Measurements from ENCODE around the gene TIRAP.

TIRAP gene

GRCh38 chr11:126328444-126328843, 45.6 kb downstream of the TIRAP start:
- DNase-seq = no peak

GRCh38 chr11:126328938-126329643, 46.2 kb downstream of the TIRAP start:
- no peak for DNase-seq

- DNase-seq = peak; percentile 37
These were observed 46.8 kb downstream of the TIRAP start for GRCh38 chr11:126329644-126330211.

- no peak for DNase-seq
These were observed 48.4 kb downstream of the TIRAP start for GRCh38 chr11:126331286-126331685.

- peak; percentile 43 for DNase-seq
These were observed 49.4 kb downstream of the TIRAP start for GRCh38 chr11:126332221-126332711.

GRCh38 chr11:126333142-126333541, 50.2 kb downstream of the TIRAP start:
- DNase-seq = no peak

GRCh38 chr11:126334659-126335462, 52.0 kb downstream of the TIRAP start:
- DNase-seq = no peak

- no peak for DNase-seq
These were observed 52.5 kb downstream of the TIRAP start for GRCh38 chr11:126335463-126335760.

GRCh38 chr11:126336138-126336541, 53.2 kb downstream of the TIRAP start:
- no peak for DNase-seq

GRCh38 chr11:126336671-126337101, 53.8 kb downstream of the TIRAP start:
- DNase-seq = no peak

GRCh38 chr11:126337126-126337473, 54.2 kb downstream of the TIRAP start:
- DNase-seq = no peak

GRCh38 chr11:126337474-126338241, 54.8 kb downstream of the TIRAP start:
- DNase-seq = no peak

GRCh38 chr11:126338346-126339055, 55.6 kb downstream of the TIRAP start:
- DNase-seq = no peak

- no peak for DNase-seq
These were observed 56.4 kb downstream of the TIRAP start for GRCh38 chr11:126339073-126339862.

- no peak for DNase-seq
These were observed 57.1 kb downstream of the TIRAP start for GRCh38 chr11:126339863-126340434.

- no peak for DNase-seq
These were observed 58.2 kb downstream of the TIRAP start for GRCh38 chr11:126340960-126341606.

GRCh38 chr11:126341760-126342161, 58.9 kb downstream of the TIRAP start:
- DNase-seq = no peak

GRCh38 chr11:126343051-126343450, 60.2 kb downstream of the TIRAP start:
- DNase-seq = no peak
